ENCODE results near the gene NR2C2.
"Not testable (repeated sequence)": the region's sequence is repeated elsewhere in the genome, so short reads cannot be mapped to it uniquely, and the experiment has no call there.

Gene NR2C2

DNA sequence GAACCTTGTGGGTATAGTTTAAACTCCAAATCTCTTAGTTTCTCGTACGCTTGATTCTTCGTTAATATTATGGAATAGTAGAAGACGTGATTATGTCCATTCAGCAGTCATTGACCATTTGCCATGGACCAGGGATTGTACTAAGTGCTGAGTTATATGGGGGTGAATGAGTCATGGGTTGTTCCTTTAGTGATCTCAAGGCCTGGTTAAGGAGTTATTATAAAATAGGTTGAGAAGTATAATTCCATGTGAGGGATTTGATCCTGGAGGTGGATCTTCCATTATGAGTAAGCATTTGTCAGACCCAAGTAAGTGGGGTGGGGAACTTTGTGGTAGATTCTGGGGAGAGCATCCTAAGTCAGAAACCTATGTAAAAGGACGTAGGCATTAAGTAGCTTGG, 15.4 kb downstream of the NR2C2 start:
- no peak for DNase-seq

DNA sequence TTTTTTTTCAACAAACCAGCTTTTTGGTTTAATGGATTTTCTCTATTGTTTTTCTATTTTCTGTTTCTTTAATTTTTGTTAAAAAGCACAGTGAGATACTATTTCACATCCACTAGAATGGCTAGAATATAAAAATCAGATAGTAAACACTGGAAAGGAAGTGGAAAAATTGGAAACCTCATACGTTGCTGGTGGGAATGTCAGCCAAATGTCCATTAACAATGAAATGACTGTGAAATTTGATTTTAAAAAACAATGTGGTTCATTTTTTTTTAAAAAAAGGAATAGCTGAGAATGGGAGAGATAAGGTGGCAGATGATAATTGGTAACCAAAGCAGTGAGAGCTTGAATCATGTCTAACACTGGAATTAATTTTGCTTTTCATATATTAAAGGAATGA, 19.9 kb downstream of the NR2C2 start:
- DNase-seq: no peak

DNA sequence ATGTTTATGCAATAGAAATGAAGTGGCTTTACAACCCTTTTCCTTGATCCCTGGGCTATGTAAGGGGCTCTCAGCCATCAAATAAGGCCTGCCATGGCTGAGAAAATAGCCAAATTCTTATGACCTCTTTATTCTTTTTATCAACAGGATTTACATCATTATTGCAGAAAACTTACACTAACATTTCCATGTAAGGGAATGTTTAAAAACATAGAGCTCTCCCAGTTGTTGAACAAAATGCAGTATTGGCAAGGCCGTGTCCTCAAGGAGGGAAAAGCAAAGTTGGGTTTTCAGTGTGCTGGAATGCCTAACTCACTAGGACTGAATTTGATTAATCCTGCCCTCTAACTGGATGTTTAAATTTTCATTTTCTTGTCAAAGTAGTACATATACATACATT, 22.3 kb downstream of the NR2C2 start:
- no peak for DNase-seq

DNA sequence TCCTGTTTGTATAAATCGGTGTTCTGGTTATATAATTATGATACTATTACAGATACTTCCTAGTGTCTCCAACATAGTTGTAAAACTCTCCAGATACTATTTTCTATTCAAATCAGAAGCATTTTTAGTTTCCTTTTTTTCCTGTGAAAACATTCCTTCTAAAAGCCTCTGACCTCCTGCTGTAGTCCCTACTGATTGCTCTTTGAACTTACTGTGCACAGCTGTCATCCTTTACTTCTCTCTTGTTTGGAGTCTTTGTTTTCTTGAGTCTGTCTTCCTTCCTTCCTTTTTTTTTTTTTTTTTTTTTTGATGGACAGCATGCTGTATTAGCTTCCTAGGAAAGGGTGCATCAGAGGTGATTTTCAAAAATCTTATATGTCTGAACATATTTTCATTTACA, 28.9 kb downstream of the NR2C2 start:
- DNase-seq: no peak

DNA sequence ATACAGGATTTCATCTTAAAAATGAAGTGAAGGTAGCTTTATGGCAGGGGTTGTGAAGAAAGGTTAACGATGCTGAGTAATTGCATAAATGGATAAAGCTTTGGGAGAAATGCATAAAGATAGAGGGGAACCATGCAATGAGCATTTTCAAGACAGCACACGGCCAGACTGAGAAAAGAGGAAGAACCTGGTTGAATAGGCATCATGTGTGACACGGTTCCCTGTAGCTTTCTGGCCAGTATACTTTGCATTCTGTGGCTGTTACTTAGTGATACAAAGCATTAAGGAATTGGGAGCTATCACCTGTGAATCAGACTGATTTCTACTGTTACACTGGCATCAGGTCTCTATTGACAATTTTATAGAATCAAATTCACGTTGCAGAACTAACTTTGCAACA, 33.3 kb downstream of the NR2C2 start:
- no peak for DNase-seq

DNA sequence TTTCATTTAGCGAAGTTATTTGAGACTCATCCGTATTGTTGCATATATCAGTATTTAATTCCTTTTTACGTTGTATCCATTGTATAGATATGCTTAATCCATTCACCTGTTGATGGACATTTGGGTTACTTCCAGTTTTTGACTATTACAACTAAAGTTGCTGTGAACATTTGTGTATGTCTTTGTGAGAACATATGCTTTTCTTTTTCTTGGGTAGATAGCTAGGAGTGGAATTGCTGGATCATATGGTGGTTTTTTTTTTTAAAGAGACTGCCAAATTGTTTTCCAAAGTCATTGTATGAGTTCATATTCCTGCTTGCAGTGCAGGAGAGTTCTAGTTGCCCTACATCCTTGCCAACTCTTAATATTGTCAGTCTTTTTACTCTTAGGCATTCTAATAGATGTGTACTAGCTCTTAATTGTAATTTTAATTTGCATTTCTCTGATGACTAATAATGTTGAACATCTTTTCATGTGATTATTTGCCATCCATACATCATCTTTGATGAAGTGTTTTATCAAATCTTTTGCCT, 37.3 kb downstream of the NR2C2 start:
- DNase-seq: no peak

DNA sequence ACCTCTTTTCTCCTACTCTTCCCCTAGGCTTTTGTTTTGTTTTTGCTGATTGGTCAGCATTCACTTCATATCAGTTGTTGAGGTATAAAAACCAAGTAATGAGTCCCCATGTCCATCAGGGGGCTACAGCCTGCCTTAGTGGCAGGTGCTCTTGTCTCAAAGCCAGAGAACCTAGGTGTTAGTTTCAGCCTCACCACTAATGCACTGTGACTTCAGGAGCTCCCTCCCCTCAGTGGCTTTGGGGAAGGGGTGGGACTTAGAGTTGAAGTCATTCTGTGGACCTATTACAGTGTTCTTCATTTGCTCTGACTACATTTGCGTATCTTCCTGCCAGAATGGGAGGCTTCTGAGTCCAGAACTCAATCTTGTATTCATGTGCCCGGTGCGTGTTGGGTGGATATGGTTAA, 41.6 kb downstream of the NR2C2 start:
- no peak for DNase-seq

DNA sequence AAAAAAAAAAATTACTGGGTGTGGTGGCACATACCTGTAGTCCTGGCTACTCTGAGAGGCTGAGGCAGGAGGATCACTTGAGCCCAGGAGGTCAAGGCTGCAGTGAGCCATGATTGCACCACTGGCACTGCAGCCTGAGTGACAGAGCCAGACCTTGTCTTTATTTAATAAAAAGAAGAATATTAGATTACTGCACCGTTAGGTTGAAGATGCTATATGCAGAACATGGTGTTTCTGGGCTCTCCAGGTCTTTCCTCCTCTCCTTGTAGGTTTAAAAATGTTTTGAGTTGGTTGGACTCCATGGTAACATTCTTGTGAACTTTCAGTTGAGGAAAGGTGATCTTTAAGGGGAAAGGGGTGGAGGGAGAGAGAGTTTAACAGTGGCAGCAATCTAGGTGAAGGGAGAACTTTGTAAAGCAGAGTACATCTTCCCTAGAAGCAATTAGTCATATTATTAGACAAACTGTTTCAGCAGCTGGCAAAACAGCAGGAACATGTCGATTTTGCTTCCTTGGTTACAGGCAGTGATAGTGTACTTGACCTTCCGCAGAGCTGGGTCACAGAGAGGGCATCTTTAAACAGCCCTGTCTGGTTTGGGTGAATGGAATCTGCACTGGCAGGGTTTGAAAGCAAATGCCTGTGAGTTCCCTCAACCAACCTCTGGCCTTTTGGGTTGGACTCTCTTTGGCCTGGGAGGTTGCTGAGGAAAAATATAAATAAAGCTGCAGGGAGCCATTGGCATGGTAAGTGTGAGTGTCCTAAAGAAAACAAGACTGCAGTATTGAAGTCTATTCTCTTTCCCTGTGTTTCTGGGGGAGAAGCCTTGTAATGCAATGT, 42.8 kb downstream of the NR2C2 start:
- no peak for DNase-seq

DNA sequence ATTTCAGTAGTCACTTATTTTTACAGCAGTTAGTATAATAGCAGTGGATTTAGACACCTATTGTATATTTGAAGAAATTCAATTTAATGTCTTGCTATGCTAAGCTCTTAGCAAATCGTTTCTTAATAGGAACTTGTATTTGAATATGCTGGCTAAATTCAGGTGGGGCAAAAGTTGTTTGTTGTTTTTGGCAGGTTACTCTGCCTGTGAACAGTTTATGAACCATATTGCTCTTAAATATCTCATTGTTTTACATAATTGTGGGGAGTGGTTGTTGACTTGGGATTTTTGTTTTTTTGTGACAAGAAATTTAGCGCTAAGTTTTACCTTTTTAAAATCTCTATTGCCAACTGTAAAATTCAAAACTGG, 43.4 kb downstream of the NR2C2 start:
- DNase-seq: no peak

DNA sequence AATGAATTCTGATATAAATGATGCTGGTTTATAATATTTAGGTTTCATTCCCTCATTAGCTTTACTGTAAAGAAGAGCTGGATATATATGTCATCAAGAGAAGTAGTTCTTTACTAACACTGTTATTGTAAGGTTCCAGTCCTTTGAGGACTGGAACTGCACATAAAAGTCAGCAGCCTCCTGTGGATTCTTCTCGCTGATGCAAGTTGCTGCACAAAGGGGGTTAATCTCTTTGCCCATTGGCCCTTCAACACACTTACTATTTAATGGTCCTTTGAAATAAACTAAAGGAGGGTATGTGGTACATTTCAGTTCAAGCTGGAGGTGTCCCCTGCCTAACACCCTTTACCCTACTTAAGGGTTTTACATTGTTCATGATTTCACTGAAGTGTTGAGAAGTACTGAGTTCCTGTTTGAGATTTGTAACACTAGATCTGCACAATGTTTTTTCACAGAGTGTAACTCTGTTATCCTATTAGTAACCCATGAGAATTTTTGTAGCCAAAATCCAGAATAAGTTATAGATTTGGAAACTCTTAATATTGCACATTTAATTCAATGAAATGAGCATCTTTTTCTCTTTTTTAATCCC, 43.9 kb downstream of the NR2C2 start:
- no peak for DNase-seq

DNA sequence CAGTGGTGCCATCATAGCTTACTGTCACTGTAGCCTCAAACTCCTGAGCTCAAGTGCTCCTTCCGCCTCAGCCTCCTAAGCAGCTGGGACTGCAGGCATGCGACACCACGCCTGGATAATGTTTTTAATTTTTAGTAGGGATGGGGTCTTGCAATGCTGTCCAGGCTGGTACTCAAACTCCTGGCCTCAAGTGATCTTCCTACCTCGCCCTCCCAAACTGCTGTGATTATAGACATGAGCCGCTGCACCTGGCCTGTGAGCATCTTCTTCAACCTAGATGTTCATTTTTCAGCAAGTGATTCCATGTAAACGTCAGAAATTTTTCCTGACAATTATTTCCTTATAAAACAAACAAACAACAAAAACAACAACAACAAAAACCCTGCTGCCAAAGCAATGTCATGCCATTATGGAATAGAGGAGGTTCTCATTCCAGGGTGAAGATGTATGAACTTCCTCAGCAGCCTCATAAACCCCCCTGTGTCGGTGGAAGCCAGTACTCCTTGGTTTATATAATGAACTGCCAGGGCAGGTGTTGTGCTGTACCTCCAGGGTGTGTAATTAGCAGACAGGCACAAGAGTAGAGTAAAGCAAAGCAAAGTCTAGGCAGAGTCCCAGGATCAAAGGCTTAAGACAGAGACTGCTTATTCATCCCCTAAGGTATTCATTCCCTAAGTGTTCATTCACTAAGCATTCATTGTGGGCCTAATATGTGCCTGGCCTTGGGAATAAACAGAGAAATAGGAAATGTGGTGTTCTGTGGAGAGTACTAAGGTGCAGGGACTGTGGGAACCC, 44.6 kb downstream of the NR2C2 start:
- DNase-seq: no peak

DNA sequence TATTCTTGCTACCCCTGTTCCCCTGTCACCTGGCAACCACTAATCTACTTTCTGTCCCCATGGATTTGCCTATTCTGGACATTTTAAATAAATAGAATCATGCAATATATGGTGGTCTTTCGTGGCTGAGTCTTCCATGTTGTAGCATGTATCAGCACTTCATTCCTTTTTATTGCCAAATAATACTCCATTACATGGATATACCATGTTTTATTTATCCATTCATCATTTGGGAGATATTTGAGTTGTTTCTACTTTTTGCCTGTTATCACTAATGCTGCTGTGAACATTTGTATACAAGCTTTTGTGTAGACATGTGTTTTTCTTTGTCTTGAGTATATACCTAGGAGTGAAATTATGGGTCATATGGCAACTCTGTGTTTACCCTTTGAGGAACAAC, 50.6 kb downstream of the NR2C2 start:
- DNase-seq: no peak

DNA sequence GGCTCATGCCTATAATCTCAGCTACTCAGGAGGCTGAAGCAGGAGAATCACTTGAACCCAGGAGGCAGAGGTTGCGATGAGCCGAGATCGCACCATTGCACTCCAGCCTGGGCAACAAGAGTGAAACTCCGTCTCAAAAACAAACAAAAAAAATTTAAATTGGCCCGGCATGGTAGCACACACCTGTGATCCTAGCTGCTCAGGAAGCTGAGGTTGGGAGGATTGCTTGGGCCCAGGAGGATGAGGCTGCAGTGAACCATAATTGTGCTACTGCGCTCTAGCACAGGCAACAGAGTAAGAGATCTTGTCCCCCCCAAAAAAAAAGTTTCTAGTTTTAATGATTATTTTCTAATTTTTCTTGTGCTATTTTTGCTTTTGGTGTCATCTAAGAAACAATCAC, 51.8 kb downstream of the NR2C2 start:
- DNase-seq: not testable (repeated sequence)

DNA sequence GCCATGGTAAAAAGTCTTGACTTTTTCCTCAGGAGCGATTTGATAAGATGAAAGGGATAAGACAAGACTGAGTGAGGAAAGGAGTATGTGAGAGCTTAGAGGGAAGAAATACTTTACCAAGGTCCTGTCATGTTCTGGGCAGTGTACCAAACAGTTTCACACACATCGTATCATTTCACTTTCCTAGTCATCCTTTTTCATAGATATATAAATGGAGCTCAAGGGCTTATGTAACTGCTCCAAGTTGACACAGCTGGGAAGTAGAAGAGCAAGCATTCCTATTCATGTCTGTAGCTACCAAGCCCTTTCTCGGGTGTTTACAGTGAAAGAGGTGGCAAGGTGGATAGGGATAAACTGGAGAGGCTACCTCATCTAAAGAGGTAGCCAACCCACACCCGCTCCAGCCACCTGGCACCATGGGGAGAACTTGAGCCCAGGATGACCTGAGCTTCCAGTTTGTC, 60.3 kb downstream of the NR2C2 start:
- no peak for DNase-seq

DNA sequence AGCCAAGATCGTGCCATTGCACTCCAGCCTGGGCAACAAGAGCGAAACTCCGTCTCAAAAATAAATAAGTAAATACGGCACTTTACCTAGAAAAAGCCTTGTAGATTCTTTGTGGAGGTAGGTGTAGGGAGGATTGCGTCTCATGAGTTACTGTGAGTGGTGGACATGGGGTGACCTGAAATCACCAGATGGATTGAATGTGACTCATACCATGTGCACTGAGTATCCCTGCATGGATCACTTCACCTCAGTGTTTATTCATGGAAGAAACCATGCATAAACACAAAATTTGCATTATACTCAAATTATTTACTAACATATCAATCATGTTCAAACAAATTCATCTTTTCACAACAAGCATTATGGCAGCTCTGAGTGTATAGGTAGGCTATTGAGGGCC, 61.8 kb downstream of the NR2C2 start:
- DNase-seq: no peak

DNA sequence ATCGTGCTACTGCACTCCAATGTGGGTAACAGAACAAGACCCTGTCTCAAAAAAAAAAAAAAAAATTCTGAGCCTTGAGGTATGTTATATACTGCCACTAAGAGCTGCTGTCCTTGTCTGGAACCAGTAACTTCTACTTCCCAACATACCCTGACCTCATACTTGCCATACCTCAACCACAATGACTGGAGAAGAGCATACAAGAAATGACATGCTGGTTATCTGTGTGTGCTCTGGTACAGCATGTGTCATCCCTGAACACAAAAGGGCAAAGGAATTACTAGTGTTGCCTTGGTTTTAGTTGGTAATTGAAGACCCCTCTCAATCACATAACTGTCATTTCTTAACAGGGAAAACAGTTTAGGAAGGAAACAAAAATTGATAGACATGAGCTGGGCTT, 63.3 kb downstream of the NR2C2 start:
- DNase-seq: no peak

DNA sequence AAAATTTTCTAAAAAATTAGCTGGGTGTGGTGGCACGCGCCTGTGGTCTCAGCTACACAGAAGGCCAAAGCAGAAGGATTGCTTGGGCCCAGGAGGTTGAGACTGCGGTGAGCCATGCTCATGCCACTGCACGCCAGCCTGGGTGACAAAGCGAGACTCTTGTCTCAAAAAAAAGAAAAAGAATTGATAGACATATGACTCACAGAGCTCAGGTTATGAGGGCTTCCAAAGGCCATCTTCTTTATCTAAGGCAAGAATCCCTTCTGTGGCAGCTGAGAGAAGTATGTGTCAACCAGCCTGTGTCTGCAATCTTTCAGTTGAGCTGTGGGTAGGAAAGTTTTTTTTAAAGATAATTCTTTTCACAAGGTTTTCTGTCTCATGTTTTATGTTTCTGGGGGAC, 63.8 kb downstream of the NR2C2 start:
- DNase-seq: no peak

DNA sequence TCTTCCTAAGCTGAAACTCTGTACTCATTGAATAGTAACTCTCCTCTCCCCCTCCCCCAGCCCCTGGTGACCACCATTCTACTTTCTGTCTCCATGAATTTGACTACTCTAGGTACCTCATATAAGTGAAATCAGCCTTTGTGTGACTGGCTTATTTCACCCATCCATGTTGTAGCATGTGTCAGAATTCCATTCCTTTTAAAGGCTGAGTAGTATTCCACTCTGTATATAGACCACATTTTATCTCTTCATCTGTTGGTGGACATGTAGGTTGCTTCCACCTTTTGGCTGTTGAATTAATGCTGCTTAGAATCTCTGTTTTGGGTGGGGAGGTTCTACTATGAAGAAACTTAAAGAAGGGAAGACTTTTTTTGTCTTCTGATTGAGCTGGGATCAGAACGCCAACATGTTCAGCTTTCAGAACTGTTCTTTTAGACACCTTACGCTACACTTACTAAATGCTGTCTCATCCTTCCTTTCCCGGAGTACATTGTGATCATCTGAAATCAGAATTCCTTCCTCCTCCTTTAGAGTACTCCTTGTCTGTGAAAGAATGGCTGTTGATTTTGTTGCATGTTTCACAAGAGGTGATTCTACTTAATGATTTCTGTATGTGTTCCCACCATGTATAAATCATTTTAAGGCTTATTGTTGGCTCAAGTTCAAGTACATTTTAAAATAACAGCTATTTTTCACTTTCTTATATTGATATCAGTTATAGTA, 67.4 kb downstream of the NR2C2 start:
- DNase-seq: no peak

DNA sequence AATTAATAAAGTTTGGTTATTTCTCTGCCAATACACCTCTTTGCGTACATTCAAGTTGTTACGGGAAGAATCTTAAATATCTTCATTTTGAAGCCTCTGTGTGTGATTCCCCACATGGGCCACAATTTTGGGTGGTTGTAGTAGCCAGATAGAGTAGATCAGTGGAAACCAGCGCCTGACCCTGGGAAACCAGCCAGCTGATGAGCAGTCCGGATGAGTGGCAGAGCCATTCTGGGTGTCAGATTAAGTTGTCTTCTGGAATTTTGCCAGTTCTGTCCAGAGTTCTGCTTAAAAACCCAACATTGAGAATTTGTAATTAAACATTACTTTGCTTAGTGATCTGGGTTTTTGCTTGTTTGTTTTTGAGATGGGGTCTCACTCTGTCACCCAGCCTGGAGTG, 68.1 kb downstream of the NR2C2 start:
- no peak for DNase-seq

DNA sequence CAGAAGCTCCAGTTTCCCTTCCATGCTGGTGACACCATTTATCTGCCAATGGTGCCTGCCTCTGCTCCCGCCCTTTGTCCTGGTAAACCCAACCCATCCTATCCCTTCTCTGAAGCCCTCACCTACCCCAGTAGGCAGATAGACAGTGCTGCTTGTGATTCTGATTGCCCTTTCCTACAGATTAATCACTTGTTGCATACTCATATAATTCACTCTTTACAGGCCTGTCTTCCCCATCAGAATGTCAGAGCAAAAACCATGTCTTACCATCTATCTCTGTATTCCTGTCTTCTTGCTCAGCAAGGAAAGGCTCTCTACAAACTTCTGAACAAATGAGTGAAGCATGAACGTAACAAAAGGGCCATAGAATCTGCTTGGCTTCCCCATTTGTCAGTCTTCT, 69.8 kb downstream of the NR2C2 start:
- no peak for DNase-seq

DNA sequence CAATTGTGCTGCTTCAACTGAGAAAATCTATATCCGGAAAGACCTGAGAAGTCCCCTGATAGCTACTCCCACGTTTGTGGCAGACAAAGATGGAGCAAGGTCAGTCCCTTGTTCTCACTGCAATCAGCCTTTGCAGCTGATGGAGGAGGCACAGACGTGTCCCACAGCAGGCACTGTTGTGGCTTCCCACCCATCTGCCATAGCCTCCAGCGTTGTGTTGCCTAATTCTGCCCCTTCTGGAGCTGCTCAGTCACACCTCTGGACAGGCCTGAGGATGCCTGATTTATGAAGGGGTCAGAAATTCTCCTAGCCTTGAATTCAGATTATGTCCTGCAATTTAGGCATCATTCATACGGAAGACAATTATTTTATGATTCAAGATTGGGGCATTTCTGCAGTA, 75.9 kb downstream of the NR2C2 start:
- no peak for DNase-seq

DNA sequence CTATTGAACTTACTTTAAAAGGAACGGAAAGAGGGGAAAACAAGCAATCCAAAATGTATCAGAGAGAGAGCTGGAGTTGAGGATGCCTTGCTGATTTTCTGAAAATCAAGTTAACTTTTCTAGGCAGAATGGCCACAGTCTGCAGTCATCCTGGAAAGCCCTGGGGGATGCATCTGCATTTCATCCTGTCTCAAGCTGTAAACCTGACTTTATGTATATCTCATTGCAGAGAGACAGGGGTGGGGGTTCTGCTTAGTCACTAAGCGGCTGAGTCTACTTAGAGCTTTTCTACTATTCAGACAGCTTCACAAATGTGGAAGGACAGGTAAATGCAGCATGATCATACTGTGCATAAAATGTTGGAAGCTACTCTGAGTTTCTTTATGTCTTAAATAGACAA, 76.3 kb downstream of the NR2C2 start:
- no peak for DNase-seq

DNA sequence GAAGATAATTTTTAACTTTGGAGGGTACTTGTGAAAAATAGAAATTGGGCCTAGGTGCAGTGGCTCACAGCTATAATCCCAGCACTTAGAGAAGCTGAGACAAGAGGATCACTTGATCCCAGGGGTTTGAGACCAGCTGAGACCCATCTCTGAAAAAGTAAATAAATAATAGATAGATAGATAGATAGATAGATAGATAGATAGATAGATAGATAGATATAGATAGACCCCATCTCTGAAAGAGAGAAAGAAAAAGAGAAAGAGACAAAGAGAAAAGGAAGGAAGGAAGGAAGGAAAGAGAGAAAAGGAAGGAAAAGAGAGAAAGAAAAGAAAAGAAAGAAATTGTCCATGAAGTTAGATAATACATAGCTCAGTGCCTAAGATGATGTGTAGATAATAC, 82.2 kb downstream of the NR2C2 start:
- no peak for DNase-seq
